TTC549 (cell line): ENCODE measurements around the gene SLC4A3.
"Not testable (repeated sequence)": the region's sequence is repeated elsewhere in the genome, so short reads cannot be mapped to it uniquely, and the experiment has no call there.

Experiments
- FAIRE-seq: peaks from 2 replicates; lab custom pipeline; 2012; peaks lifted over from hg19 to GRCh38; lab: Jason Lieb, UNC

Gene SLC4A3

GRCh38 chr2:219681694-219682300, 54.4 kb downstream of the SLC4A3 start:
- FAIRE-seq = no peak

- not testable (repeated sequence) for FAIRE-seq
Observed at GRCh38 chr2:219683474-219683873, 56.0 kb downstream of the SLC4A3 start.

GRCh38 chr2:219684721-219685689, 57.6 kb downstream of the SLC4A3 start:
- no peak for FAIRE-seq

- no peak for FAIRE-seq
Observed at GRCh38 chr2:219687272-219687671, 59.8 kb downstream of the SLC4A3 start.

GRCh38 chr2:219687882-219688559, 60.6 kb downstream of the SLC4A3 start:
- no peak for FAIRE-seq

GRCh38 chr2:219688560-219689445, 61.4 kb downstream of the SLC4A3 start:
- FAIRE-seq = no peak

GRCh38 chr2:219689676-219690628, 62.5 kb downstream of the SLC4A3 start:
- FAIRE-seq = peak; percentile 92

- FAIRE-seq = no peak
Observed at GRCh38 chr2:219691571-219691970, 64.1 kb downstream of the SLC4A3 start.
